B cell (primary cell): ENCODE results near the gene TTLL10. TPM values are rescaled to one million over a fixed set of nuclear protein-coding genes. Genes with fewer than 3 reads are reported as not detected.

Experiments used
- ATAC-seq: fragments of 200-7000 bp; cut with Tn5 transposase; one replicate; pipeline ENCODE4 v1.10.0; 2021; ENCODE audit warnings: low read depth, mild to moderate bottlenecking, moderate number of reproducible peaks, moderate library complexity
- CTCF ChIA-PET: fragments of 350-600 bp; sonication (Branson Sonifier 250); formaldehyde crosslinking; loops from one replicate; lab custom pipeline; 2021; ENCODE audit warnings: antibody characterized with exemption, inconsistent platforms; lab: Charles Lee
- POLR2A ChIA-PET: fragments of 350-600 bp; sonication (Branson Sonifier 250); formaldehyde crosslinking; loops from one replicate; lab custom pipeline; 2021; ENCODE audit warnings: antibody characterized with exemption; lab: Charles Lee
- DNase-seq: peaks from one replicate; pipeline ENCODE4 v3.0.0; 2013
- H2AFZ ChIP-seq: 2 replicates; pipeline ENCODE4 v1.6.1; 2012; ENCODE audit warnings: mild to moderate bottlenecking, low read depth, low read length; ENCODE audit not compliant: insufficient read depth, poor library complexity, severe bottlenecking
- H3K27ac ChIP-seq, 2 donors: 1 replicate in 1 of 2; 2 replicates in 1 of 2; pipeline ENCODE4 v1.5.1; 2012 to 2013; ENCODE audit warnings: low read length in 2 of 2, mild to moderate bottlenecking in 2 of 2, moderate library complexity in 1 of 2
- H3K27me3 ChIP-seq, 4 experiments: fragments of 200-600 bp in 1 of 4; sonication (generic) in 1 of 4; replicated peaks in 1 of 4; 1 replicate in 2 of 4; 2 replicates in 2 of 4; pipeline versions ENCODE4 v1.6.1 to v1.7.0; 2013 to 2016; ENCODE audit warnings: low read length in 3 of 4, mild to moderate bottlenecking in 2 of 4, mixed read lengths in 1 of 4, moderate library complexity in 1 of 4; ENCODE audit not compliant: insufficient read depth in 4 of 4, control insufficient read depth in 3 of 4; ENCODE audit errors: control extremely low read depth in 1 of 4
- H3K36me3 ChIP-seq, 2 experiments: replicated peaks in 1 of 2; 1 replicate in 1 of 2; 2 replicates in 1 of 2; pipeline versions ENCODE4 v1.6.1 to v1.7.1; 2013; ENCODE audit warnings: low read length in 1 of 2; ENCODE audit not compliant: insufficient read depth in 2 of 2, control insufficient read depth in 1 of 2; ENCODE audit errors: control extremely low read depth in 1 of 2, extremely low read depth in 1 of 2
- H3K4me1 ChIP-seq, 2 donors: fragments of 200-600 bp in 1 of 2; sonication (generic) in 1 of 2; 1 replicate in 1 of 2; 2 replicates in 1 of 2; pipeline versions ENCODE4 v1.5.1 to v1.6.1; 2013 to 2017; ENCODE audit warnings: low read length in 2 of 2; ENCODE audit not compliant: control insufficient read depth in 2 of 2, insufficient read depth in 2 of 2
- H3K4me2 ChIP-seq: replicated peaks from 2 replicates; pipeline ENCODE3; 2012; ENCODE audit warnings: mild to moderate bottlenecking, low read depth, low read length; ENCODE audit not compliant: poor library complexity, severe bottlenecking
- H3K4me3 ChIP-seq, 5 experiments: fragments of 200-600 bp in 1 of 5; sonication (generic) in 1 of 5; 1 replicate in 3 of 5; 2 replicates in 2 of 5; pipeline versions ENCODE4 v1.5.1 to v1.7.0; 2011 to 2016; ENCODE audit warnings: low read length in 4 of 5, mild to moderate bottlenecking in 4 of 5, low read depth in 2 of 5, control low read depth in 1 of 5, moderate library complexity in 1 of 5; ENCODE audit not compliant: insufficient read depth in 1 of 5; ENCODE audit errors: control extremely low read depth in 1 of 5, extremely low read depth in 1 of 5
- H3K79me2 ChIP-seq: fragments of 200-600 bp; sonication (generic); one replicate; pipeline ENCODE4 v1.6.0; 2016; ENCODE audit warnings: low read length; ENCODE audit not compliant: control insufficient read depth, insufficient read depth
- H3K9ac ChIP-seq: fragments of 200-600 bp; sonication (generic); 2 replicates; pipeline ENCODE4 v1.6.1; 2017; ENCODE audit warnings: mild to moderate bottlenecking, low read length, moderate library complexity
- H3K9me3 ChIP-seq, 3 donors: one replicate each; pipeline versions ENCODE4 v1.6.1 to v1.7.1; 2013; ENCODE audit warnings: low read length in 2 of 3; ENCODE audit not compliant: control insufficient read depth in 2 of 3, insufficient read depth in 1 of 3; ENCODE audit errors: control extremely low read depth in 1 of 3
- H4K20me1 ChIP-seq: 2 replicates; pipeline ENCODE4 v1.6.0; 2012; ENCODE audit warnings: mild to moderate bottlenecking, low read length; ENCODE audit not compliant: insufficient read depth, control insufficient read depth, poor library complexity, severe bottlenecking
- H3K27ac Mint-ChIP-seq: one replicate; pipeline ENCODE4 v1.8.0; 2021; ENCODE audit warnings: mixed read lengths
- H3K27me3 Mint-ChIP-seq: one replicate; pipeline ENCODE4 v1.8.0; 2021; ENCODE audit warnings: mixed read lengths
- H3K4me1 Mint-ChIP-seq: one replicate; pipeline ENCODE4 v1.8.0; 2021; ENCODE audit warnings: mixed read lengths
- H3K4me3 Mint-ChIP-seq: one replicate; pipeline ENCODE4 v1.8.0; 2021; ENCODE audit warnings: mixed read lengths
- H3K9me3 Mint-ChIP-seq: one replicate; pipeline ENCODE4 v1.8.0; 2022; ENCODE audit warnings: mixed read lengths; ENCODE audit not compliant: insufficient read depth
- EZH2 ChIP-seq: IDR thresholded peaks from 2 replicates; pipeline ENCODE4 v1.6.1; 2012; ENCODE audit warnings: borderline replicate concordance, low read depth, mild to moderate bottlenecking, moderate library complexity, low read length; ENCODE audit not compliant: insufficient read depth, poor library complexity, severe bottlenecking
- WGBS: methylation state at CpG from one replicate; pipeline ENCODE4 v1.1.5; 2013; ENCODE audit warnings: missing lambda C conversion rate; ENCODE audit not compliant: insufficient coverage; 5-methylcytosine and 5-hydroxymethylcytosine counted together
- intact Hi-C: fragments of 100-400 bp; cut with micrococcal nuclease; formaldehyde crosslinking; loops from one replicate; pipeline ENCODE4 v1.10.0; 2022
- polyA plus RNA-seq: library from polyadenylated mRNA; depleted of rRNA; stranded (reverse); fragments of >200 nt; gene quantifications from 2 replicates; pipeline ENCODE4 v1.2.3, GENCODE V29; 2012
- total RNA-seq, 2 donors: library from RNA; stranded (reverse); fragments of 120-200 nt in 1 of 2; gene quantifications; 1 replicate in 1 of 2; 2 replicates in 1 of 2; pipeline versions ENCODE4 v1.2.3 to v1.2.4, GENCODE V29; 2013 to 2022
- TF ChIP-seq, protein P1 (sequence below): fragments of 200-600 bp; IDR thresholded peaks from one replicate; pipeline ENCODE4 v1.8.0; 2022; ENCODE audit warnings: antibody characterized with exemption, mild to moderate bottlenecking

Gene TTLL10
- total and polyA plus RNA-seq, 2 donors (not counting 1 experiment from before 2014, with no cell fraction given) = 0.37 to 0.45 TPM

DNA sequence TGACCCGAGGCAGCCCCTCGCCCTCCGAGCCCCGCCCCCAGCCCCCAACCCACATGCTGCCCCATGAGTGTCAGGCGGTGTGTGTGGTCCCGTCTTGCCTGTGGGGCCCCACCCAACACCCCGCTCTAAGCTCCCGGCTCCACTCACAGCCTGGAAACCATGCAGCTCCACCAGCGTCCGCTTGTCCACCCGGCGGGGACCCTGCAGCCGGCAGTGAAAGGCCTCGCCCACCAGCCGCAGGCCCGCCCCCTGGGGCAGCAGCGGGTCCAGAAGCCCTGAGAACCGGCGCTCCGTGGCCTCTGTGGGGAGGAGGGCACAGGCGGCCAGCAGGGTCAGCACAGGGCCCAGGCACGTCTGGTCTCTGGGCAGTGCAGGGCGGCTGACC lies 70.1 kb downstream of the TTLL10 start:
- no peak overlapping the region for H3K4me3 Mint-ChIP-seq
- H3K9me3 ChIP-seq = peaks cover 0 to 10% (median 0%) of the 10 kb centered on the region in 3 donors
- peaks cover 11% of the 10 kb centered on the region for H4K20me1 ChIP-seq
- intact Hi-C loops = no loop called here
- WGBS = 83% methylated on average over 23 of the region's 23 CpGs
- no peak overlapping the region for H3K4me2 ChIP-seq
- no peaks in the 10 kb centered on the region for H3K27me3 Mint-ChIP-seq
- H3K27me3 ChIP-seq = peaks cover 0 to 49% (median 15%) of the 10 kb centered on the region in 4 experiments
- H3K4me1 Mint-ChIP-seq = no peaks in the 10 kb centered on the region
- no peak for TF ChIP-seq EZH2
- TF ChIP-seq, protein P1, sequence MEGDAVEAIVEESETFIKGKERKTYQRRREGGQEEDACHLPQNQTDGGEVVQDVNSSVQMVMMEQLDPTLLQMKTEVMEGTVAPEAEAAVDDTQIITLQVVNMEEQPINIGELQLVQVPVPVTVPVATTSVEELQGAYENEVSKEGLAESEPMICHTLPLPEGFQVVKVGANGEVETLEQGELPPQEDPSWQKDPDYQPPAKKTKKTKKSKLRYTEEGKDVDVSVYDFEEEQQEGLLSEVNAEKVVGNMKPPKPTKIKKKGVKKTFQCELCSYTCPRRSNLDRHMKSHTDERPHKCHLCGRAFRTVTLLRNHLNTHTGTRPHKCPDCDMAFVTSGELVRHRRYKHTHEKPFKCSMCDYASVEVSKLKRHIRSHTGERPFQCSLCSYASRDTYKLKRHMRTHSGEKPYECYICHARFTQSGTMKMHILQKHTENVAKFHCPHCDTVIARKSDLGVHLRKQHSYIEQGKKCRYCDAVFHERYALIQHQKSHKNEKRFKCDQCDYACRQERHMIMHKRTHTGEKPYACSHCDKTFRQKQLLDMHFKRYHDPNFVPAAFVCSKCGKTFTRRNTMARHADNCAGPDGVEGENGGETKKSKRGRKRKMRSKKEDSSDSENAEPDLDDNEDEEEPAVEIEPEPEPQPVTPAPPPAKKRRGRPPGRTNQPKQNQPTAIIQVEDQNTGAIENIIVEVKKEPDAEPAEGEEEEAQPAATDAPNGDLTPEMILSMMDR = no peak
- H2AFZ ChIP-seq = no peak overlapping the region
- DNase-seq (no peak), ATAC-seq (no peak)
- no peaks in the 10 kb centered on the region for H3K36me3 ChIP-seq
- no peak overlapping the region for H3K4me3 ChIP-seq
- peaks cover 3% of the 10 kb centered on the region for H3K79me2 ChIP-seq
- no peak overlapping the region for H3K27ac Mint-ChIP-seq
- H3K4me1 ChIP-seq = peaks cover 11 to 14% of the 10 kb centered on the region in 2 donors
- no peaks in the 10 kb centered on the region for H3K9me3 Mint-ChIP-seq
- no peak overlapping the region for H3K9ac ChIP-seq
- H3K27ac ChIP-seq = no peak overlapping the region
- ChIA-PET POLR2A (no interaction called here), CTCF (no interaction called here)

DNA sequence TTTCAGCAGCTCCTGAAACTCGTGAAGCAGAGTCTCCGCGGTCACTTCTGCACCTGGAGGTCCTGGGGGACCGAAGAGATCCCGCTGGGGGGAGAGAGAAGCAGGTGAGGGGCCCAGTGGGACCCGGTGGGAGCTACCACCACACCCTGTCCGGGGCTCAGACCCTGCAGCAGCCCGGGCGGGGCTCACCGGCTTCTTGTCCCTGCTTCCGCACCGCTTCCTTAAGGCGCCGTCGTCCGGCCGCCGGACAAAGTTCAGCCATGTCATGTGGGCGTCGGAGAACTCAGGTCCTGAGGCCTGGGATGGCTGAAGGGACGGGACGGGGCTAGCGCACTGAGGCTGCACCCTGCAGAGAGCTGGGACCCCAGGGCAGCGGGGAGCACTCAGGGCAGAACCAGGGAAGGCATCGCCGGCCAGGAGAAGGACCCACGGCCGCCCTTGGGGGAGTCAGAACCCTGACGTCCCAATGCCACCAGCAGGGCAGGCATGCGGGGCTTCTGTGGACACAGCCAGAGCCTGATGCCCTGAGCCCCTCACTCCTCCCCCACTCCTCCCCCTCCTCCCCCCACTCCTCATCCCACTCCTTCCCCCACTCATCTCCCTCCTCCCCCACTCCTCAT lies 70.6 kb downstream of the TTLL10 start:
- no peak overlapping the region for H3K27ac Mint-ChIP-seq
- Histone ChIP-seq H3K9ac (no peak overlapping the region), H3K4me3 (no peak overlapping the region), H3K27me3 (peaks cover 0 to 45% (median 13%) of the 10 kb centered on the region in 4 experiments), H2AFZ (no peak overlapping the region), H3K27ac (no peak overlapping the region), H3K4me2 (no peak overlapping the region), H4K20me1 (peaks cover 11% of the 10 kb centered on the region), H3K79me2 (peaks cover 3% of the 10 kb centered on the region), H3K4me1 (peaks cover 11 to 14% of the 10 kb centered on the region in 2 donors), H3K36me3 (no peaks in the 10 kb centered on the region), H3K9me3 (peaks cover 0 to 10% (median 0%) of the 10 kb centered on the region in 3 donors)
- intact Hi-C loops = no loop called here
- no peaks in the 10 kb centered on the region for H3K9me3 Mint-ChIP-seq
- ChIA-PET CTCF (no interaction called here), POLR2A (no interaction called here)
- 86% methylated on average over 22 of the region's 30 CpGs for WGBS
- no peak overlapping the region for H3K4me3 Mint-ChIP-seq
- no peaks in the 10 kb centered on the region for H3K4me1 Mint-ChIP-seq
- ATAC-seq (no peak), DNase-seq (no peak)
- no peaks in the 10 kb centered on the region for H3K27me3 Mint-ChIP-seq
- TF ChIP-seq, protein P1 = no peak
- TF ChIP-seq EZH2 = no peak
